ENCODE results near the gene CPHXL. TPM values are rescaled to one million over a fixed set of nuclear protein-coding genes. Genes with fewer than 3 reads are reported as not detected.

Gene CPHXL
- total and polyA plus RNA-seq, 9 of the 15 experiments (the other 6 are each of a cell fraction or from before 2014, with no cell fraction given) = not detected

GRCh38 chr16:75710344-75710743, 15.9 kb downstream of the CPHXL start (continued):
- TF ChIP-seq ARID4B (CRISPR knock-in tag; IDR thresholded peaks at IDR 0.05) (no peak), ZNF253 (CRISPR knock-in tag; conservative IDR thresholded peaks at IDR 0.05) (no peak), HDAC1 (IDR thresholded peaks at IDR 0.05) (no peak), RREB1 (CRISPR knock-in tag; IDR thresholded peaks at IDR 0.05) (no peak), ZNF354B (CRISPR knock-in tag; IDR thresholded peaks at IDR 0.05) (no peak)

All from K562 (cell line).